Fibroblast of mammary gland (primary cell): ENCODE measurements around the gene LEFTY1.

Experiments used
- DNase-seq: peaks from one replicate; pipeline ENCODE4 v3.0.0-alpha.2; 2010; ENCODE audit warnings: low read depth
- H3K4me3 ChIP-seq: 2 replicates; pipeline ENCODE4 v1.5.1; 2011; ENCODE audit warnings: low read depth, mild to moderate bottlenecking, low read length, moderate library complexity; ENCODE audit not compliant: control insufficient read depth
- TF ChIP-seq, protein P1 (sequence below): conservative IDR thresholded peaks from 2 replicates; pipeline ENCODE4 v1.5.1; 2011; ENCODE audit warnings: low read depth, low read length, inconsistent platforms; ENCODE audit not compliant: control insufficient read depth, insufficient read depth

LEFTY1 gene

DNA sequence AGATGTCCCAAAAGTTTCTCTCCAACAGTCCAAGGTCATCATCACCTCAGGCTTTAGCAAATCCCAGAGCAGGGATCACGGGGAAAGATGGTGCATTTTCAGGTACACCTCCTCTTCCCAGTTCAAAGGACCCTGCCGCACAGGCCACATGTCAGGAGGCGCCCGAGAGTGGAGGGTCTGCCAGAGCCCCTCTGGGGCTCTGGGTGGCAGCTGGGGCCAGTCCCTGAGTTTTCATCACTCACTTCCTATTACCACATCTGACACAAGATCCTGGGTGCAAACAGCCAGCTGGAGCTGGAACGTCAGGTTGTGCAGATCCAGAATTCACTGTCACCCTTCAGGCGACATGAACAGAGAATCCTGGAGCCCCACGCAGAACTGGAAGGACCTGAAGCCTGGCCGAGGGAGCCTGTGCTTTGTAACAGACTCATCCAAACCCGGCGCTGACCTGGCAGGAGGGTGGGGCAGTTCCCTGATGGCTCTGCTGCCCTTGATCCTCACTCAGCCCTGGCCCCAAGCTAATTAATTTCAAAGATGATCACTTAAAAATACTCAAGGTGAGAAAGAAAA is 15.6 kb downstream of the LEFTY1 start:
- TF ChIP-seq, protein P1, sequence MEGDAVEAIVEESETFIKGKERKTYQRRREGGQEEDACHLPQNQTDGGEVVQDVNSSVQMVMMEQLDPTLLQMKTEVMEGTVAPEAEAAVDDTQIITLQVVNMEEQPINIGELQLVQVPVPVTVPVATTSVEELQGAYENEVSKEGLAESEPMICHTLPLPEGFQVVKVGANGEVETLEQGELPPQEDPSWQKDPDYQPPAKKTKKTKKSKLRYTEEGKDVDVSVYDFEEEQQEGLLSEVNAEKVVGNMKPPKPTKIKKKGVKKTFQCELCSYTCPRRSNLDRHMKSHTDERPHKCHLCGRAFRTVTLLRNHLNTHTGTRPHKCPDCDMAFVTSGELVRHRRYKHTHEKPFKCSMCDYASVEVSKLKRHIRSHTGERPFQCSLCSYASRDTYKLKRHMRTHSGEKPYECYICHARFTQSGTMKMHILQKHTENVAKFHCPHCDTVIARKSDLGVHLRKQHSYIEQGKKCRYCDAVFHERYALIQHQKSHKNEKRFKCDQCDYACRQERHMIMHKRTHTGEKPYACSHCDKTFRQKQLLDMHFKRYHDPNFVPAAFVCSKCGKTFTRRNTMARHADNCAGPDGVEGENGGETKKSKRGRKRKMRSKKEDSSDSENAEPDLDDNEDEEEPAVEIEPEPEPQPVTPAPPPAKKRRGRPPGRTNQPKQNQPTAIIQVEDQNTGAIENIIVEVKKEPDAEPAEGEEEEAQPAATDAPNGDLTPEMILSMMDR = no peak

DNA sequence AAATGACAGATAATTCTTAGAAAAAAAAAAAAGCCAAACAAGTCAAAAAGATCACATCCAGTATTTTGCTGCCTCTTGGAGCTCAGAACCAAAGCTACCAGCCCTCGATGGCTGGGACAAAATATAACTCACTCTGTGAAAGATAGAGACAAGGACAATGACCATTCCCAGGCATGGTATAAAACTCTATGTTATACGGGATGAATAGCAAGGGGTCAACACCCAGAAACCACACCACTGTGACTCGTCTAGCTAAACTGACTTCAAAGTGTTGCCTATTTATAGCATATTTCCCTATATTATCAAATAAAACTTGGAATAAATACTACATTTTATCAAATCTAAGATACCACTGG is 16.9 kb downstream of the LEFTY1 start:
- TF ChIP-seq, protein P1 = no peak
- H3K4me3 ChIP-seq = no peak overlapping the region
- peak; percentile 17 for DNase-seq

More for the DNA sequence above, 15.6 kb downstream of the LEFTY1 start:
- DNase-seq = no peak
- no peak overlapping the region for H3K4me3 ChIP-seq

DNA sequence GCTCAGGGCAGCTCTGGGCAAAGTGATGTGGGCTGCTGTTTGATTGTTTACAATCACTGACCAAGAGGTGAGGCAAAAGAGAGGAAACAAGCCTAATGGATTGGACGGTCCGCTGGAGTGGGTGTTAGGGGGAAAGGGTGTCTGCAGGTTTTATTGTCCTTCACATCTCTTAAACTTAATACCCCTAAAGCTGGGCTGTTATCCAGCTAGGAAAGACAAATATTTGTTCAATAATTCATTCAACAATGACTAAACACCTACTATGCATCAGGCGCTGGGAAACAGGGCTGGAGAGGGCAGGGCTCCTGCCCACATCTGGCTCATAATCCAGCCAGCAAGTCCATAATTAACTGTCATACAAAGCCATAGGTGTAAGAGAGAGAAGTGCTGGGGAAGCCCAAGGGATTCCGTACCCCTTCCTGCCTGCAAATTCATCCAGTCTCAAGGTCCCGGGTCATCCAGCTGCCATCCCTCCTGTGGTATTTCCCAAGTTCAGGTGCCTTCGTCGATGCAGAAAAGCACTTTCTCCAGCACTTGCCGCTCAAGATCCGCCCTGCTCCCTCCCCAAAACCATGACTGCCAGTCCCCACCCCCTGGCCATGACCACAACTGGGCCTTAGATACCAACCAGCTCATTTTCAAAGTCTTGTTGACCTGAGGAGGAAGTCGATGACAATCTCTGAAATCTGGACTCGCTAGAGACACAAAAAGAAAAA is 17.4 kb downstream of the LEFTY1 start:
- H3K4me3 ChIP-seq = no peak overlapping the region

DNA sequence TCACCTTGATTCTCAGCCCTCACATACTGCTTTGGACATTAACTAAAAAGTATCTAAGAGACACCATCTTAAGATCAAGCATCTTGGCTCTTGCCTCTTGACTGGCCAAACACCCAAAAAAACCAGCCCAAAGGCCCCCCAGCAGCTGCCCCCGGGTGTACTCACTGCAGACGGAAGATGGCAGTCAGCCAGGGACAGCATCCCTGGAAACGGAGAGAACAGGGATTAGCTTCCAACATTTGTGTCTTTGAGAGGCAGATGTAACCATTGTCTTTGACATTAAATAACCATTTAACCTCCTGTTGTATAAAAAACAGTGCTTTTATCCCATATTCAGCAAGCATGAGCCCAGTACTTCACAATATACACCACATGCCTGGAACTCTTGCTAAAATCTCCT is 18.0 kb downstream of the LEFTY1 start:
- no peak overlapping the region for H3K4me3 ChIP-seq
- TF ChIP-seq, protein P1 = no peak
- no peak for DNase-seq

More for the DNA sequence above, 17.4 kb downstream of the LEFTY1 start:
- TF ChIP-seq, protein P1 = no peak
- DNase-seq = peak; percentile 35

DNA sequence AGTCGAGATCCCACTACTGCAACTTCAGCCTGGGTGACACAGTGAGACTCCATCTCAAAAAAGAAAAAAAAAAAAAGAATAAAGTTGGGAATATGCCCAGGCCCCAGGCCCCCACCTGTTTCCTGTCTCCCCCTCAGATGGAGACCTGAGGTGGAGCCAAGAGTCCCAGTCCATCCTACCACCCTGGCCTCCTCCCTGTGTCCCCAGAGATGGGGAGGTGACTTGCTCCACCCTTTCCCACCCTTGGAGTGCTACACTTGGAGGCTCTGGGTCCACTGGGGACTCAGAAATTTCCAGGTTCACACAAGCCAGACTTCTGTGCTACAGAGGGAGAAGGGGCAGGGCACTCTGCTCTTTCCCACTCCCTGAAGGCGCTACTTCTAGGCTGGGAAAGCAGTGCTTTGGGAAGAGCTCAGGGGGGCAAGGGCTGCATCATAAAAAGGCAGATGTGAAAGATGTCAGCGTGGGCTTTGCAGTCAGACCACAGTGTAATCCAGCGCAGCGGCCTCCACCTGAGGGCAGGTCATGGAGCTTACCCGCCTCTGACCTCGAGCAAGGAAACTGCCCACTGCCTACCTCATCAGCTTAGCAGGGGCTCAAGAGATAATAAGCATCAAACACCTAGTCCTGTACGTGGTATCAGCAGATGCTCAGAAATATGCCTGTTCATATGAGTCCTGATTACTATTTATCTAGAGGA is 20.2 kb downstream of the LEFTY1 start:
- DNase-seq = no peak
- TF ChIP-seq, protein P1 = no peak
- no peak overlapping the region for H3K4me3 ChIP-seq

DNA sequence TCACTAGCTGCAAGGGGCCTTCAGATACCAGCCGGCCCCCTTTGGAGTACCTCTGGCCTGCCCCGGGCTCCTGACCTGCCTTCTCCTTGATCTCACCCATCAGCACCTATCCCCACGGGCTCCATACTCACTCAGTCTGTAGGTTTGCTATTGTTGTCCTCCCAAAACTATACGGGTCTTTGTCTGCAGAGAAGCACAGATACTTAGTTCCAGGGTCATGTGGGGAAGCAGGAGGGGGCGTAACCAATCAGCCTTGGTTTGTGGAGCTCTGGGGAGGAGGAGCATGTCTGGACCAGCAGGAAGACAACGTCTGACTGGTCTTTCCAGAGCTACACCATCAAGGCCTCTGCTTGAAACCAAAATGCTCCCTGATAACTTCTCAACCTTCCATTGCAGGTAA is 22.0 kb downstream of the LEFTY1 start:
- TF ChIP-seq, protein P1 = no peak
- H3K4me3 ChIP-seq = no peak overlapping the region
- no peak for DNase-seq
